ENCODE data around the gene RHOT2.

Gene RHOT2

DNA sequence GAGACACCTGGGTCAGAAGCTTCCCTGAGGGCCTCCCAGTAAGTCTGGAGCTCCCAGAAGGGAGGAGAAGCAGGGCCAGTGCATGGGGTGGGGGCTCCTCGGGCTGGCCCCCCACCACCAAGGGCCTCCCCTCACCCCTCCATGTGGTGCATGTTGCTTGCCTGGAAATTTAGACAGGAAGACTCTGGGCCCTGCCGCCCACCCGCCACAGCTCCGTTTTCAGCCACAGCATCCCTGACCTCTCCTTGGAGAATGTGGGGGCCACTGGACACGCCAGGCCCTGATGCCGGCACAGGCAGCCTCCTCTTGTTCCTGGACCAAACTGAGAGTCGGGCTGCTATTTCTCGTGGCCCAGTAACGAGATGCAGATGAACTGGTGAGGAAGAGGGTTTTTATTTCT lies 29.1 kb upstream of the RHOT2 start:
- WGBS, 2 experiments: 86 to 92% methylated on average over 9 of the region's 9 CpGs
- no peak overlapping the region for H3K27ac ChIP-seq (ENCODE audit: insufficient read depth, low read depth, low read length, poor library complexity, severe bottlenecking)

DNA sequence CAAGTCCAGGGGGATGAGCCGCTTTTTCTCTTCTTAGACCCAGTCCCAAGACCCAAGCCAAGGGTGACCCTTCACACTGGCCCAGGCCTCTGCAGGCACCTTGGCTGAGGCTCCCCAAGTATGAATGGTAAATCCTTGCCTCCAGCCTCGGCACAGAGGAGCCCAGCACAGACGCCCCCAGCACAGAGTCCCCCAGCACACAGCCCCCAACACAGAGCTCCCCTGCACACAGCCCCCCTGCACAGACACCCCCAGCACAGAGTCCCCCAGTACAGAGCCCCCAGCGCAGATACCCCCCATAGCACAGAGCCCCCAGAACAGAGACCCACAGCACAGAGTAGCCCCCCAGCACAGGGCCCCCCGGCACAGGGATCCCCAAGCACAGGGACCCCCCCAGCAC lies 27.3 kb upstream of the RHOT2 start:
- H3K36me3 ChIP-seq (ENCODE audit: control insufficient read depth, insufficient read depth, low read length): no peaks in the 10 kb centered on the region
- peaks cover 34% of the 10 kb centered on the region for H3K27me3 ChIP-seq (ENCODE audit: control insufficient read depth, insufficient read depth, low read length, poor library complexity, severe bottlenecking)
- H3K9me3 ChIP-seq (ENCODE audit: control insufficient read depth, low read length): no peaks in the 10 kb centered on the region
- no peak overlapping the region for H3K27ac ChIP-seq (ENCODE audit: insufficient read depth, low read depth, low read length, poor library complexity, severe bottlenecking)
- peaks cover 22% of the 10 kb centered on the region for H3K4me1 ChIP-seq (ENCODE audit: control insufficient read depth, insufficient read depth, low read length)
- 87 to 95% methylated on average over 3 to 4 of the region's 5 CpGs for WGBS, 2 experiments
- H3K4me3 ChIP-seq (ENCODE audit: insufficient read depth, low read depth, low read length): no peak overlapping the region

More for the DNA sequence above, 29.1 kb upstream of the RHOT2 start:
- Histone ChIP-seq H3K27me3 (ENCODE audit: control insufficient read depth, insufficient read depth, low read length, poor library complexity, severe bottlenecking) (peaks cover 30% of the 10 kb centered on the region), H3K4me1 (ENCODE audit: control insufficient read depth, insufficient read depth, low read length) (peaks cover 30% of the 10 kb centered on the region), H3K36me3 (ENCODE audit: control insufficient read depth, insufficient read depth, low read length) (no peaks in the 10 kb centered on the region), H3K9me3 (ENCODE audit: control insufficient read depth, low read length) (no peaks in the 10 kb centered on the region), H3K4me3 (ENCODE audit: insufficient read depth, low read depth, low read length) (no peak overlapping the region)

- no peak within 1 kb of the TSS for H3K27ac ChIP-seq (ENCODE audit: insufficient read depth, low read depth, low read length, poor library complexity, severe bottlenecking)
- H3K4me1 ChIP-seq (ENCODE audit: control insufficient read depth, insufficient read depth, low read length): peaks cover 22% of the 10 kb centered on the region
- H3K4me3 ChIP-seq (ENCODE audit: insufficient read depth, low read depth, low read length): peak within 1 kb of the TSS; percentile 50
- peaks cover 34% of the 10 kb centered on the region for H3K27me3 ChIP-seq (ENCODE audit: control insufficient read depth, insufficient read depth, low read length, poor library complexity, severe bottlenecking)
- no peaks in the 10 kb centered on the region for H3K36me3 ChIP-seq (ENCODE audit: control insufficient read depth, insufficient read depth, low read length)
- WGBS, 2 experiments: 2 to 3% methylated on average over 80 to 81 of the region's 81 CpGs
- no peaks in the 10 kb centered on the region for H3K9me3 ChIP-seq (ENCODE audit: control insufficient read depth, low read length)
Observed at GRCh38 chr16:641326-642188, 26.4 kb upstream of the RHOT2 start, which contains the start of gene MCRIP2. Gene MCRIP2, plus strand, starts transcription at chr16:641828. Its CDS starts 164 bp downstream, at chr16:641992.

DNA sequence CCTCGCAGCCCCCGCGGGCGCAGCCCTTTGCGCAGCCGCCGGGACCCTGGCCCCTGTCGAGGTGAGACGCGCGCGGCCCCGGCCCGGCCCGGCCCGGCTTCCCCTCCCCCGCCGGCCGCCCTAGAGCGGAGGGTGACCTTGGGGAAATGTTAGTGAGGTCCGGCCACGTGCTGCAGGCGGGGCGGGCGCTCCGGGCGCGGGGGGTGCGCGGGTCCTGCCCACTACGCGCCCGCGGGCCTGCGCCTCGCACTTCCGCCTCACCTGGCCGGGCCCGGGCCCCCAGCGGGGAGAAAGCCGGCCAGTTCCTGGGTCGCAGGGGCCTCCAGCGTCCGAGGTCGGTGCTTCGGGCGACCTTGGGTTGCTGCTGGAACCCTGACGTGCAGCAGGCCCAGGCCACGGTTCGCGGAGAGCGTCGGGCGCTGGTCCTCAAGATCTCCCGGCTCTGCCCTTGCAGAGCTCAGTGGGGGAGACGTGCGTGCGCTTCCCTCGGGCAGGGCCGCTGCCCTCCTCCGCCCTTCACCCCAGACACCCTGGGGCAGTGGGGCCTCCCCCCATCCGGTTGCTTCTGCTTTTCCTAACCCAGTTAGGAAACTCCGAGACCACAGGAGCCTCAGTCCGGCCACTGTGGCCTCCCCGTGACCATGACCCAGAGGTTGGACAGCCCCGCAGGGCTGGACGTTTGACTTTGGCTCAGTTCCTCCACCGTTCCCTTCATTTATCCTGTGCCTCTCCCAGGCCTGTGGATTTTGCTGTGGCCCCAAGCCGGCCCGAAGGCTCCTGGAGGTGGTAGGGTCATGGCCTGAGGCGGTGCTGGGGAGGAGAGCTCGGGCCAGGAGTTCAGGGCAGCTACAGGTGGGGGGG lies 25.5 kb upstream of the RHOT2 start:
- WGBS, 2 experiments: 10% methylated on average over 72 of the region's 72 CpGs
- H3K4me3 ChIP-seq (ENCODE audit: insufficient read depth, low read depth, low read length): peak overlapping the region; percentile 50
- H3K27ac ChIP-seq (ENCODE audit: insufficient read depth, low read depth, low read length, poor library complexity, severe bottlenecking): no peak overlapping the region
- H3K9me3 ChIP-seq (ENCODE audit: control insufficient read depth, low read length): no peaks in the 10 kb centered on the region
- no peaks in the 10 kb centered on the region for H3K36me3 ChIP-seq (ENCODE audit: control insufficient read depth, insufficient read depth, low read length)
- H3K27me3 ChIP-seq (ENCODE audit: control insufficient read depth, insufficient read depth, low read length, poor library complexity, severe bottlenecking): peaks cover 34% of the 10 kb centered on the region
- H3K4me1 ChIP-seq (ENCODE audit: control insufficient read depth, insufficient read depth, low read length): peaks cover 19% of the 10 kb centered on the region

DNA sequence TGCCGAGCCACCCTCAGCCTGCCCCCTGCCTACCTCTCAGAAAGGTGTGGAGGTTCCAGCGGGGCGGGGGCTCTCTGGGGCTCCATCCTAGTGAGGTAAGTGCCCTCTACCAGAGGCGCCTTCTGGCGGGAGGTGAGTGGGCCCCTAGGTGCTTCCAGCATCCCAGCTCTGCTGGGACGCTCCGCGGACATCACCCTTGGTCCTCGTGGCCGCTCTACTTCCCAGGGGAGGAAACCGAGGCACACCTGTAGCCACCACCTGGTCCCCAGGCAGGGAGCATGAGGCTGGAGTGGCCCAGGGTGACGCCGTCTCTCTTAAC lies 24.9 kb upstream of the RHOT2 start:
- no peak overlapping the region for H3K27ac ChIP-seq (ENCODE audit: insufficient read depth, low read depth, low read length, poor library complexity, severe bottlenecking)
- H3K4me1 ChIP-seq (ENCODE audit: control insufficient read depth, insufficient read depth, low read length): peaks cover 13% of the 10 kb centered on the region
- 84 to 89% methylated on average over 13 of the region's 13 CpGs for WGBS, 2 experiments
- H3K36me3 ChIP-seq (ENCODE audit: control insufficient read depth, insufficient read depth, low read length): no peaks in the 10 kb centered on the region
- peaks cover 34% of the 10 kb centered on the region for H3K27me3 ChIP-seq (ENCODE audit: control insufficient read depth, insufficient read depth, low read length, poor library complexity, severe bottlenecking)
- no peaks in the 10 kb centered on the region for H3K9me3 ChIP-seq (ENCODE audit: control insufficient read depth, low read length)
- no peak overlapping the region for H3K4me3 ChIP-seq (ENCODE audit: insufficient read depth, low read depth, low read length)

GRCh38 chr16:644556-644955 lies 23.4 kb upstream of the RHOT2 start:
- H3K36me3 ChIP-seq (ENCODE audit: control insufficient read depth, insufficient read depth, low read length): no peaks in the 10 kb centered on the region
- H3K9me3 ChIP-seq (ENCODE audit: control insufficient read depth, low read length): no peaks in the 10 kb centered on the region
- peaks cover 7% of the 10 kb centered on the region for H3K4me1 ChIP-seq (ENCODE audit: control insufficient read depth, insufficient read depth, low read length)
- WGBS, 2 experiments: 92 to 96% methylated on average over 12 of the region's 12 CpGs
- H3K27ac ChIP-seq (ENCODE audit: insufficient read depth, low read depth, low read length, poor library complexity, severe bottlenecking): no peak overlapping the region
- H3K27me3 ChIP-seq (ENCODE audit: control insufficient read depth, insufficient read depth, low read length, poor library complexity, severe bottlenecking): peaks cover 34% of the 10 kb centered on the region
- no peak overlapping the region for H3K4me3 ChIP-seq (ENCODE audit: insufficient read depth, low read depth, low read length)

- Histone ChIP-seq H3K4me3 (ENCODE audit: insufficient read depth, low read depth, low read length) (no peak overlapping the region), H3K9me3 (ENCODE audit: control insufficient read depth, low read length) (no peaks in the 10 kb centered on the region), H3K27ac (ENCODE audit: insufficient read depth, low read depth, low read length, poor library complexity, severe bottlenecking) (no peak overlapping the region), H3K36me3 (ENCODE audit: control insufficient read depth, insufficient read depth, low read length) (no peaks in the 10 kb centered on the region), H3K4me1 (ENCODE audit: control insufficient read depth, insufficient read depth, low read length) (peaks cover 6% of the 10 kb centered on the region), H3K27me3 (ENCODE audit: control insufficient read depth, insufficient read depth, low read length, poor library complexity, severe bottlenecking) (peaks cover 32% of the 10 kb centered on the region)
- 90 to 91% methylated on average over 32 of the region's 32 CpGs for WGBS, 2 experiments
Observed at GRCh38 chr16:645852-646678, 21.9 kb upstream of the RHOT2 start.

GRCh38 chr16:646679-647172 lies 21.2 kb upstream of the RHOT2 start:
- H3K9me3 ChIP-seq (ENCODE audit: control insufficient read depth, low read length): no peaks in the 10 kb centered on the region
- peaks cover 26% of the 10 kb centered on the region for H3K27me3 ChIP-seq (ENCODE audit: control insufficient read depth, insufficient read depth, low read length, poor library complexity, severe bottlenecking)
- H3K4me1 ChIP-seq (ENCODE audit: control insufficient read depth, insufficient read depth, low read length): no peaks in the 10 kb centered on the region
- 94 to 95% methylated on average over 22 of the region's 22 CpGs for WGBS, 2 experiments
- no peak overlapping the region for H3K27ac ChIP-seq (ENCODE audit: insufficient read depth, low read depth, low read length, poor library complexity, severe bottlenecking)
- H3K4me3 ChIP-seq (ENCODE audit: insufficient read depth, low read depth, low read length): no peak overlapping the region
- no peaks in the 10 kb centered on the region for H3K36me3 ChIP-seq (ENCODE audit: control insufficient read depth, insufficient read depth, low read length)

DNA sequence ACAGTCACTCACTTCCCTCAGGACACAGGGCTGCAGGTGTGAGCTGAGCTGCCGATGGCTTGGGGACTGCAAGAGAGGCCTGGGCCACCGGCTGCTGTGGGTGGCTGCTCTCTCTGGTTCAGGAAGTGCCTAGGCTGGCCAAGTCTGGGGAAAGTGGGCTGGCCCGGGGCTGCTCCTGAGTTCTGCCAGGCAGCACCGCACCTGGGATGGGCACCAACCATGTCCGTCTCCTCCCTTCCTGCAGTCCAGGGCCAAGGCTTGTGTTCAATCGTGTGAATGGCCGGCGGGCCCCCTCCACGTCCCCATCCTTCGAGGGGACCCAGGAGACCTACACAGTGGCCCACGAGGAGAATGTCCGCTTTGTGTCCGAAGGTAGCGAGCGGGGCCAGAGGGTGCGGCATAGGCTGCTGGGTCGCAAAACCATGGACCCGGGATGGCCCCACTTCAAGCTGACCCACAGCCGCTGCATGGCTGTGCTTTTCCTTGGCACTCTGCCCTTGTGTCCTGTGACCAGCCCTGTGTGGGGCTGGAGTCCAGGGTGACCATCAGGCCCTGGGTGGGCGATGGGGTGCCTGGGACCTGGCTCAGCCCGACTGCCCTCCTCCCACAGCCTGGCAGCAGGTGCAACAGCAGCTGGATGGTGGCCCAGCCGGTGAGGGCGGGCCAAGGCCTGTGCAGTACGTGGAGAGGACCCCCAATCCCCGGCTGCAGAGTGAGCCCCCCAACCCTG lies 20.6 kb upstream of the RHOT2 start:
- no peaks in the 10 kb centered on the region for H3K9me3 ChIP-seq (ENCODE audit: control insufficient read depth, low read length)
- H3K36me3 ChIP-seq (ENCODE audit: control insufficient read depth, insufficient read depth, low read length): no peaks in the 10 kb centered on the region
- H3K27ac ChIP-seq (ENCODE audit: insufficient read depth, low read depth, low read length, poor library complexity, severe bottlenecking): no peak overlapping the region
- 94 to 96% methylated on average over 25 of the region's 25 CpGs for WGBS, 2 experiments
- H3K27me3 ChIP-seq (ENCODE audit: control insufficient read depth, insufficient read depth, low read length, poor library complexity, severe bottlenecking): peaks cover 19% of the 10 kb centered on the region
- no peaks in the 10 kb centered on the region for H3K4me1 ChIP-seq (ENCODE audit: control insufficient read depth, insufficient read depth, low read length)
- no peak overlapping the region for H3K4me3 ChIP-seq (ENCODE audit: insufficient read depth, low read depth, low read length)
